ENCODE results near the gene PRKAA1.

The PRKAA1 gene

DNA sequence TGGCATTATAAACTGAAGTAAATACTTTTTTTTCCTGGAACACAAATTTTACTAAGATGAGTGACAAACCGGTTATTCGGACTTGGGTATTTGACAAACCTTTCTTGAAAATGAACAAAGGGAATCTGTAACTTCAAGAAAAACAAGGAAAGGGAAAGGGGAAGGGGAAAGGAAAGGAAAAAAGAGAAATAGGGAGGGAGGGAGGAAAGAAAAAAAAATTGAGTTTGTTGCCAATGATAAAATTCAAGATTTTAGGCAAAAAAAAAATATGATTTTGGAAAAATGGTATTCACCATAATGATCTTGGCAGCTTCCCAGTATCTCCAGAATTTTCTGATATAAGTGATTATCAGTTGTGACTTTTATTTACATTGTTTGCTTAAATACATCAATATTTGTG lies 40.8 kb downstream of the PRKAA1 start:
- H3K27me3 ChIP-seq (ENCODE audit: insufficient read depth, low read depth, severe bottlenecking), result no peaks in the 10 kb centered on the region
- no peaks in the 10 kb centered on the region for H3K9me3 ChIP-seq (ENCODE audit: severe bottlenecking)
- H3K4me3 ChIP-seq (ENCODE audit: low read depth, low read length), result no peak overlapping the region
- no peak overlapping the region for H3K27ac ChIP-seq
- no peak for DNase-seq
- TF ChIP-seq, protein P1, sequence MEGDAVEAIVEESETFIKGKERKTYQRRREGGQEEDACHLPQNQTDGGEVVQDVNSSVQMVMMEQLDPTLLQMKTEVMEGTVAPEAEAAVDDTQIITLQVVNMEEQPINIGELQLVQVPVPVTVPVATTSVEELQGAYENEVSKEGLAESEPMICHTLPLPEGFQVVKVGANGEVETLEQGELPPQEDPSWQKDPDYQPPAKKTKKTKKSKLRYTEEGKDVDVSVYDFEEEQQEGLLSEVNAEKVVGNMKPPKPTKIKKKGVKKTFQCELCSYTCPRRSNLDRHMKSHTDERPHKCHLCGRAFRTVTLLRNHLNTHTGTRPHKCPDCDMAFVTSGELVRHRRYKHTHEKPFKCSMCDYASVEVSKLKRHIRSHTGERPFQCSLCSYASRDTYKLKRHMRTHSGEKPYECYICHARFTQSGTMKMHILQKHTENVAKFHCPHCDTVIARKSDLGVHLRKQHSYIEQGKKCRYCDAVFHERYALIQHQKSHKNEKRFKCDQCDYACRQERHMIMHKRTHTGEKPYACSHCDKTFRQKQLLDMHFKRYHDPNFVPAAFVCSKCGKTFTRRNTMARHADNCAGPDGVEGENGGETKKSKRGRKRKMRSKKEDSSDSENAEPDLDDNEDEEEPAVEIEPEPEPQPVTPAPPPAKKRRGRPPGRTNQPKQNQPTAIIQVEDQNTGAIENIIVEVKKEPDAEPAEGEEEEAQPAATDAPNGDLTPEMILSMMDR (IDR thresholded peaks at IDR 0.05; ENCODE audit: low read depth, low read length), result no peak
- H3K36me3 ChIP-seq, result peaks cover 13% of the 10 kb centered on the region

DNA sequence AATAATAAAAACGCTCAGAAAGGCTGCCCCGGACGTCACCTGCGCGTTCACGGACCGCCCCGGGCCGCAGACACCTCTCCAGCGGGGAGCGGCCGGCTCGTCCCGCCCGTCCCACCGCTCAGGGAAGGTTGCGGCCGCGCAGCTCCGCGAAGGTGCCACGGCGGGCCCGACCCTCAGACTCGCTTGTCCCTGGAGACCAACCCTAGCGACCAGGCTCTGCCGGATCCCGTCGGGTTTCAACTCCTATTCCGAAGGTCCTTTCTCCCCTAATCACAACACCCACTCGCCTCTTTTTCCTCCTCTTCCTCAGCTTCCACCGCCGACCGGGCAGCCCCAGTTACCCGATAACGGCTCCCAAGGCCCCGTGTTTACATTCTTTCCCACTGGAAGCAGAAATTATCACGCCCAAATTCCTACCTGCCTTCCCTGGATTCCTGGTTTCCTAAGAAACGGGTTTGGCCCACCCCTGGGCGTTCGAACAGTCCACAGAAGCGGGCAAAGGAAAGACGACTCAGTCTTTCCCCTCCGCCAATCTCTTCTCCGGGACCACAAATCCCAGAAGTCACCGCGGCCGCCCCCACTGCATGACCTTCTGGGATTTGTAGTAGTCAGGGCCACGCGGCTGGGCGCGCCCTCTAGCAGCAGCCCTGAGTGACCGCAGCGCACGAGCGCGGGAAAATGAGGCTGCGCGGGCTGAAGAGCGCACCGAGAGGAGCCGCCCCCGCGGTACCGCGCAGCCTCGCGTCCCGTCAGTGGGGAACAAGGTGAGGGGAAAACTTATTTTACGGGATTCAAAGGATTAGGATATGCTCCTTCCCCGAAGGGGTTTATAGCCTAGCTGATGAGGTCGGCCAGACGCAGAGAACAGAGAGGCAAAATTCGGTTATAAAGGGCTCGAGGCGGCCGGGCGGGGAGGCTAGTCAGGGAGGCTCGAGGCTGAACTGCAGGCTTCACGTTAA lies 42.5 kb downstream of the PRKAA1 start, which contains the start of gene TTC33:
Gene TTC33 (minus strand): TSS at position 555 of the 959 bp plus-strand sequence. CDS start 8,943 bp downstream, outside the sequence.
- Histone ChIP-seq H3K4me3 (ENCODE audit: low read depth, low read length) (peak within 1 kb of the TSS; percentile 100), H3K27me3 (ENCODE audit: insufficient read depth, low read depth, severe bottlenecking) (no peaks in the 10 kb centered on the region), H3K9me3 (ENCODE audit: severe bottlenecking) (no peaks in the 10 kb centered on the region), H3K27ac (peak within 1 kb of the TSS; percentile 68), H3K36me3 (peaks cover 4% of the 10 kb centered on the region; the same call in 1 of the 2 replicates)
- peak; percentile 96 for DNase-seq
- TF ChIP-seq, protein P1 (IDR thresholded peaks at IDR 0.05; ENCODE audit: low read depth, low read length), result peak; percentile 75

DNA sequence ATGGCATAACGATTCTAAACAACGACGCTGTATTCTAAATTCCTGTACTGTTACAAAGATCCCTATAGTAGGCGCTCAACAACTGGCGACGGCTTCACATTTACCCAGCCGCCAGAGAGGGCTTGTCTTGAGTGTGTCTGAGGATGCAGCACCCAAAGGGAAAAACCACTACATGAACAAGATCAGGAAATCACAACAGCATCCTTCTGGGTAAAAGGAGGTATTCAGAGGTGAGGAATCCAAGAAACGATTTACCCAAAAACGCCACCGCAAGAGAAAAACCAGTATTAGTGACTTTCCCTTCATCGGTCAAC lies 43.1 kb downstream of the PRKAA1 start:
- Histone ChIP-seq H3K27me3 (ENCODE audit: insufficient read depth, low read depth, severe bottlenecking) (no peaks in the 10 kb centered on the region), H3K36me3 (no peaks in the 10 kb centered on the region; the same call in 1 of the 2 replicates), H3K4me3 (ENCODE audit: low read depth, low read length) (peak overlapping the region; percentile 100), H3K9me3 (ENCODE audit: severe bottlenecking) (no peaks in the 10 kb centered on the region), H3K27ac (peak overlapping the region; percentile 68; the same call in 1 of the 2 replicates)
- TF ChIP-seq, protein P1 (IDR thresholded peaks at IDR 0.05; ENCODE audit: low read depth, low read length), result peak; percentile 53
- DNase-seq, result peak; percentile 66

DNA sequence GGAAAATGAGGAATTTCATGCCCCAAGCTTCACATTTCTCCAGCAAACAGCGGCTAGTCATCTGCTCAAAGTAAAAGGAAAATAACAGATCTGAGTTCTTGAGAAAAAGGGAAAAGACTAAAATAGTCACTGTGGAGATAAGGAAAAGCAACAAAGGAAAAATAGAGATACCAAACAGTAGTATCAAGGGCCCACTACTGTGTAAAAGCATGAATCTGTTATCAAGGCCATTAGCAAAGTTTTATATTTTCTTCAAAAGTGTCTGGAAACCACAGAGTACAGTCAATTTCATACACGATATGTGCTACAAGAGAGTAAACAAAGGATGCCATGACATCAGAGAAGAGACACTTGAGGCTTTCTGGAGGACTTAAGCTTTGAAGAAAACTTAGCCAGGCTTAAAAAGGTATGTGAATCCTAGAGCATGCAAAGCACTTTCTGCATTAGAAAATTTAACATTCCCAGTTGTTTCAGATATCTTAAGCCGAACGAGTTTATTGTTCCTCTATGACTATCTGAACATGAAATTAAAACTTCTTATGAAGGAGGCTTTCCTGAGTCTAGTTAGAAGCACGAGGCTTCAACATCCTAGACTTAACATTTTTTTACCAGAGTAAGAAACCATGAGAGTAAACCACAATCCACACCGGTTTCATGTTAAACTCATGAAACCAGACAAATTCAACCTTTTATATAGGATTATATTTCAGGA lies 43.6 kb downstream of the PRKAA1 start:
- H3K27me3 ChIP-seq (ENCODE audit: insufficient read depth, low read depth, severe bottlenecking), result no peaks in the 10 kb centered on the region
- no peak for DNase-seq
- TF ChIP-seq, protein P1 (IDR thresholded peaks at IDR 0.05; ENCODE audit: low read depth, low read length), result no peak
- no peaks in the 10 kb centered on the region for H3K9me3 ChIP-seq (ENCODE audit: severe bottlenecking)
- H3K4me3 ChIP-seq (ENCODE audit: low read depth, low read length), result peak overlapping the region; percentile 100
- no peak overlapping the region for H3K27ac ChIP-seq
- no peaks in the 10 kb centered on the region; the same call in 1 of the 2 replicates for H3K36me3 ChIP-seq

DNA sequence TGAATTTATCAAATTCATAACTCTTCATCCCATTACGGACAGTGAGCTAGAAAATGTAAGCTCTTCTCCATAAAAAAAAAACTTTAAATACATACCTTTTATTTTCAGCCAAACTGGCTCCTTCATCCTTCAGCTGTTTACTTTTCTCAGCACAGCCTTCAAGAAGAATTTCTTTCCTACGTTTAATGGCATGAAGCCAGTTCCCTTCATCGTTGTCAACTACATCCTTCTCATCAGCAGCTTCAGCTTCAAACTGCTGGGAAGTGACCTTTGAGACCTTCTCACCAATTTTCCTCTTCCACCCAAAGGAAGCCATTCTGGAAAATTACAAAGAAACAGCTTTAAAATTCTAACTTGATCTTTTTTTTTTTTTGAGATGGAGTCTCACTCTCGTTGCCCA lies 51.5 kb downstream of the PRKAA1 start:
- no peak for DNase-seq
- H3K36me3 ChIP-seq, result peaks cover 3% of the 10 kb centered on the region

More for the DNA sequence above, 51.5 kb downstream of the PRKAA1 start:
- H3K4me3 ChIP-seq (ENCODE audit: low read depth, low read length), result no peak overlapping the region
- H3K27me3 ChIP-seq (ENCODE audit: insufficient read depth, low read depth, severe bottlenecking), result no peaks in the 10 kb centered on the region
- H3K27ac ChIP-seq, result no peak overlapping the region
- TF ChIP-seq, protein P1 (IDR thresholded peaks at IDR 0.05; ENCODE audit: low read depth, low read length), result no peak
- H3K9me3 ChIP-seq (ENCODE audit: severe bottlenecking), result no peaks in the 10 kb centered on the region

All from WERI-Rb-1 (cell line).